ENCODE measurements around the gene MRPL33. TPM values are rescaled to one million over a fixed set of nuclear protein-coding genes. Genes with fewer than 3 reads are reported as not detected.

MRPL33 gene
- polyA plus RNA-seq, 1 of the 3 experiments (the other 2 are of a cell fraction) = 132 TPM

- no peaks in the 10 kb centered on the region for H3K27me3 ChIP-seq (ENCODE audit: insufficient read depth)
Measured at GRCh38 chr2:27803046-27803445, 31.5 kb downstream of the MRPL33 start.

DNA sequence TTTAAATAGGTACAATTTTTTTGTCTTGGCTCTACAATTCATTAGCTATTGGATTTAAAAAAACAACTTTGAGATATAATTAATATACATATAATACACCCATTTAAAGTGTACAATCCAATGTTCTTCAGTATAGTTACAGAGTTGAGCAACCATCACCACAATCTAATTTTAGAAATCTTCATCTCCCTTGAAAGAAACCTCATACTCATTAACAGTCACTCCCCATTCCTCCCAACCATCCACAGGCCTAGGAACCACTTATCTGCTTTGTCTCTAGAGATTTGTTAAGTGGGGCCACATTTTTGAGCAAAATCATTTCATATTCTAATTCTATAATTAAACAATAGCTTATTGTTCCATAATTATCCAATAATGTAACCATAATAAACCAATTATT lies 32.6 kb downstream of the MRPL33 start:
- H4K20me1 ChIP-seq (ENCODE audit: insufficient read depth) = no peaks in the 10 kb centered on the region
- no peaks in the 10 kb centered on the region for H3K9me2 ChIP-seq
- POLR2A ChIA-PET = no interaction called here
- CTCF ChIA-PET = interaction anchor here (0.9 to 1.9 kb wide), 6 partner anchors 24 to 1947 kb away, joined by 3 to 5 read pairs (median 4); no protein-coding TSS in a partner anchor
- H3K9ac ChIP-seq = no peak overlapping the region
- H3K36me3 ChIP-seq (replicated peaks in 1 of 2; ENCODE audit: control insufficient read depth in 1 of 2, insufficient read depth in 2 of 2, low read length in 1 of 2) = no peaks in the 10 kb centered on the region
- H3F3A ChIP-seq (replicated peaks; ENCODE audit: insufficient read depth) = peaks cover 23% of the 10 kb centered on the region
- H2AFZ ChIP-seq (ENCODE audit: low read depth) = no peak overlapping the region
- H3K4me3 ChIP-seq (ENCODE audit: low read depth in 2 of 2, low read length in 1 of 2) = no peak overlapping the region
- H3K4me2 ChIP-seq = no peak overlapping the region
- H3K27me3 ChIP-seq (ENCODE audit: insufficient read depth) = no peaks in the 10 kb centered on the region
- no peak overlapping the region for H3K27ac ChIP-seq (ENCODE audit: low read depth in 2 of 2, low read length in 1 of 2)
- H3K4me1 ChIP-seq (ENCODE audit: control insufficient read depth in 1 of 2, insufficient read depth in 2 of 2, low read depth in 1 of 2, low read length in 1 of 2) = peaks cover 0 to 21% of the 10 kb centered on the region in 2 experiments; a peak in 2 of 4 replicates
- DNase-seq = no peak
- no peaks in the 10 kb centered on the region for H3K9me3 ChIP-seq
- H3K79me2 ChIP-seq (ENCODE audit: insufficient read depth) = no peaks in the 10 kb centered on the region
- TF ChIP-seq GATA2 (CRISPR knock-in tag; IDR thresholded peaks at IDR 0.05) (no peak), RAD21 (IDR thresholded peaks at IDR 0.05; ENCODE audit: low read length) (no peak), RXRA (IDR thresholded peaks at IDR 0.05; ENCODE audit: borderline replicate concordance, low read depth) (no peak), ELF1 (IDR thresholded peaks at IDR 0.05) (no peak), EP300 (IDR thresholded peaks at IDR 0.05; ENCODE audit: borderline replicate concordance in 1 of 2, low read depth in 1 of 2, low read length in 1 of 2) (no peak), SIN3A (IDR thresholded peaks at IDR 0.05; ENCODE audit: borderline replicate concordance, low read depth, low read length) (no peak), FOXM1 (IDR thresholded peaks at IDR 0.05; ENCODE audit: low read depth) (no peak), CHD2 (IDR thresholded peaks at IDR 0.05; ENCODE audit: low read length, partially characterized antibody) (no peak), MAX (IDR thresholded peaks at IDR 0.05; ENCODE audit: low read depth) (no peak), RCOR1 (IDR thresholded peaks at IDR 0.05; ENCODE audit: low read length) (no peak), FOSL2 (IDR thresholded peaks at IDR 0.05; ENCODE audit: borderline replicate concordance, low read depth) (no peak), MXI1 (IDR thresholded peaks at IDR 0.05; ENCODE audit: low read depth, low read length) (no peak), EZH2phosphoT487 (IDR thresholded peaks at IDR 0.05; ENCODE audit: borderline replicate concordance, low read depth) (no peak), YY1 (IDR thresholded peaks at IDR 0.05; ENCODE audit: low read depth) (no peak), RFX5 (IDR thresholded peaks at IDR 0.05; ENCODE audit: low read length) (no peak), USF1 (IDR thresholded peaks at IDR 0.05; ENCODE audit: borderline replicate concordance, low read depth) (no peak), TAF1 (IDR thresholded peaks at IDR 0.05; ENCODE audit: borderline replicate concordance, low read depth, low read length) (no peak), REST (IDR thresholded peaks at IDR 0.05; ENCODE audit: low read depth, low read length) (no peak)
- TF ChIP-seq, protein P1, sequence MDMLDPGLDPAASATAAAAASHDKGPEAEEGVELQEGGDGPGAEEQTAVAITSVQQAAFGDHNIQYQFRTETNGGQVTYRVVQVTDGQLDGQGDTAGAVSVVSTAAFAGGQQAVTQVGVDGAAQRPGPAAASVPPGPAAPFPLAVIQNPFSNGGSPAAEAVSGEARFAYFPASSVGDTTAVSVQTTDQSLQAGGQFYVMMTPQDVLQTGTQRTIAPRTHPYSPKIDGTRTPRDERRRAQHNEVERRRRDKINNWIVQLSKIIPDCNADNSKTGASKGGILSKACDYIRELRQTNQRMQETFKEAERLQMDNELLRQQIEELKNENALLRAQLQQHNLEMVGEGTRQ (IDR thresholded peaks at IDR 0.05; ENCODE audit: borderline replicate concordance, low read depth, low read length) = no peak

More at GRCh38 chr2:27803046-27803445, 31.5 kb downstream of the MRPL33 start:
- peaks cover 0 to 27% of the 10 kb centered on the region in 2 experiments; a peak in 3 of 4 replicates for H3K4me1 ChIP-seq (ENCODE audit: control insufficient read depth in 1 of 2, insufficient read depth in 2 of 2, low read depth in 1 of 2, low read length in 1 of 2)
- no peak for TF ChIP-seq FOXM1 (IDR thresholded peaks at IDR 0.05; ENCODE audit: low read depth)
- no peaks in the 10 kb centered on the region for H3K9me3 ChIP-seq
- no peaks in the 10 kb centered on the region for H3K36me3 ChIP-seq (replicated peaks in 1 of 2; ENCODE audit: control insufficient read depth in 1 of 2, insufficient read depth in 2 of 2, low read length in 1 of 2)
- H3K9ac ChIP-seq = no peak overlapping the region
- H3F3A ChIP-seq (replicated peaks; ENCODE audit: insufficient read depth) = peaks cover 28% of the 10 kb centered on the region
- H3K4me2 ChIP-seq = no peak overlapping the region
- CTCF ChIA-PET = no interaction called here
- no peaks in the 10 kb centered on the region for H3K79me2 ChIP-seq (ENCODE audit: insufficient read depth)
- DNase-seq = no peak
- no peak overlapping the region for H3K4me3 ChIP-seq (ENCODE audit: low read depth in 2 of 2, low read length in 1 of 2)
- H3K9me2 ChIP-seq = no peaks in the 10 kb centered on the region
- 97% methylated on average over 2 of the region's 2 CpGs for WGBS (ENCODE audit: low lambda C conversion rate)
- no peaks in the 10 kb centered on the region for H4K20me1 ChIP-seq (ENCODE audit: insufficient read depth)
- H2AFZ ChIP-seq (ENCODE audit: low read depth) = no peak overlapping the region
- POLR2A ChIA-PET = no interaction called here
- no peak overlapping the region for H3K27ac ChIP-seq (ENCODE audit: low read depth in 2 of 2, low read length in 1 of 2)

Measured in SK-N-SH (cell line).